ENCODE measurements around the gene MIER1. TPM values are rescaled to one million over a fixed set of nuclear protein-coding genes. Genes with fewer than 3 reads are reported as not detected.

The MIER1 gene
- total RNA-seq, 2 donors from 2014 or later, result 43.1 to 76.8 TPM

- Histone ChIP-seq H3K9ac (ENCODE audit: low read depth in 2 of 2, low read length in 2 of 2) (peak overlapping the region; percentile 77 to 98), H3K4me3 (peak overlapping the region; percentile 80), H3K27ac (peak overlapping the region; percentile 90), H3K27me3 (no peaks in the 10 kb centered on the region), H3K4me1 (no peaks in the 10 kb centered on the region), H3K36me3 (no peaks in the 10 kb centered on the region), H3K9me3 (no peaks in the 10 kb centered on the region)
- DNase-seq, result no peak
- no peak for TF ChIP-seq CTCF (IDR thresholded peaks at IDR 0.05)
- intact Hi-C loops (cut with DNase I), result no loop called here
These were observed 744 bp downstream of the MIER1 start for GRCh38 chr1:66925558-66925910.

- H3K9me3 ChIP-seq, result no peaks in the 10 kb centered on the region
- TF ChIP-seq CTCF (IDR thresholded peaks at IDR 0.05), result no peak
- no peaks in the 10 kb centered on the region for H3K4me1 ChIP-seq
- H3K27me3 ChIP-seq, result no peaks in the 10 kb centered on the region
- intact Hi-C loops (cut with DNase I), result no loop called here
- peak overlapping the region; percentile 58 to 98 for H3K9ac ChIP-seq (ENCODE audit: low read depth in 2 of 2, low read length in 2 of 2)
- no peaks in the 10 kb centered on the region for H3K36me3 ChIP-seq
- DNase-seq, result peak; percentile 29
- peak overlapping the region; percentile 80 for H3K4me3 ChIP-seq
- H3K27ac ChIP-seq, result peak overlapping the region; percentile 90
These were observed 1.2 kb downstream of the MIER1 start for GRCh38 chr1:66925944-66926343.

GRCh38 chr1:66927528-66927927, 2.7 kb downstream of the MIER1 start:
- Histone ChIP-seq H3K4me1 (no peaks in the 10 kb centered on the region), H3K4me3 (no peak overlapping the region), H3K36me3 (no peaks in the 10 kb centered on the region), H3K9me3 (no peaks in the 10 kb centered on the region), H3K9ac (ENCODE audit: low read depth in 2 of 2, low read length in 2 of 2) (no peak overlapping the region), H3K27me3 (no peaks in the 10 kb centered on the region), H3K27ac (no peak overlapping the region)
- no peak for TF ChIP-seq CTCF (IDR thresholded peaks at IDR 0.05)
- intact Hi-C loops (cut with DNase I), result no loop called here
- DNase-seq, result no peak

- H3K4me1 ChIP-seq, result no peaks in the 10 kb centered on the region
- intact Hi-C loops (cut with DNase I), result no loop called here
- H3K36me3 ChIP-seq, result no peaks in the 10 kb centered on the region
- H3K4me3 ChIP-seq, result peak overlapping the region; percentile 60
- no peak for TF ChIP-seq CTCF (IDR thresholded peaks at IDR 0.05)
- no peak for DNase-seq
- H3K9ac ChIP-seq (ENCODE audit: low read depth in 2 of 2, low read length in 2 of 2), result peak overlapping the region in 1 of 2 donors; percentile 95
- no peaks in the 10 kb centered on the region for H3K9me3 ChIP-seq
- no peaks in the 10 kb centered on the region for H3K27me3 ChIP-seq
- H3K27ac ChIP-seq, result peak overlapping the region; percentile 98
These were observed 4.4 kb downstream of the MIER1 start for GRCh38 chr1:66929146-66929688.

GRCh38 chr1:66929691-66929998, 4.9 kb downstream of the MIER1 start:
- peak overlapping the region; percentile 98 for H3K27ac ChIP-seq
- H3K4me3 ChIP-seq, result peak overlapping the region; percentile 60
- TF ChIP-seq CTCF (IDR thresholded peaks at IDR 0.05), result no peak
- H3K9ac ChIP-seq (ENCODE audit: low read depth in 2 of 2, low read length in 2 of 2), result peak overlapping the region; percentile 61 to 95
- H3K36me3 ChIP-seq, result no peaks in the 10 kb centered on the region
- DNase-seq, result no peak
- intact Hi-C loops (cut with DNase I), result no loop called here
- no peaks in the 10 kb centered on the region for H3K4me1 ChIP-seq
- H3K9me3 ChIP-seq, result no peaks in the 10 kb centered on the region
- H3K27me3 ChIP-seq, result no peaks in the 10 kb centered on the region

All from colonic mucosa (tissue), 4 donors.